ENCODE data around the gene CDKN3. TPM values are rescaled to one million over a fixed set of nuclear protein-coding genes. Genes with fewer than 3 reads are reported as not detected.

The CDKN3 gene
- total RNA-seq, 1 donor from 2014 or later: 3.7 TPM

- no peaks in the 10 kb centered on the region for H3K27me3 ChIP-seq (ENCODE audit: control insufficient read depth, insufficient read depth, low read length)
- TF ChIP-seq CTCF (IDR thresholded peaks at IDR 0.05; ENCODE audit: insufficient read depth, low read length, severe bottlenecking): no peak
- H3K36me3 ChIP-seq (ENCODE audit: control insufficient read depth, insufficient read depth, low read length): no peaks in the 10 kb centered on the region
- no peak for FAIRE-seq
- DNase-seq (ENCODE audit: low read depth): no peak
- no peak overlapping the region for H3K4me3 ChIP-seq (ENCODE audit: low read depth, low read length)
Observed at GRCh38 chr14:54356172-54356571, 40.6 kb upstream of the CDKN3 start.

GRCh38 chr14:54360667-54361066 lies 36.1 kb upstream of the CDKN3 start:
- FAIRE-seq (no peak), DNase-seq (ENCODE audit: low read depth) (no peak)
- no peaks in the 10 kb centered on the region for H3K27me3 ChIP-seq (ENCODE audit: control insufficient read depth, insufficient read depth, low read length)
- no peak for TF ChIP-seq CTCF (IDR thresholded peaks at IDR 0.05; ENCODE audit: insufficient read depth, low read length, severe bottlenecking)
- H3K4me3 ChIP-seq (ENCODE audit: low read depth, low read length): no peak overlapping the region
- H3K36me3 ChIP-seq (ENCODE audit: control insufficient read depth, insufficient read depth, low read length): no peaks in the 10 kb centered on the region

- no peak for TF ChIP-seq CTCF (IDR thresholded peaks at IDR 0.05; ENCODE audit: insufficient read depth, low read length, severe bottlenecking)
- Histone ChIP-seq H3K36me3 (ENCODE audit: control insufficient read depth, insufficient read depth, low read length) (no peaks in the 10 kb centered on the region), H3K27me3 (ENCODE audit: control insufficient read depth, insufficient read depth, low read length) (no peaks in the 10 kb centered on the region), H3K4me3 (ENCODE audit: low read depth, low read length) (no peak overlapping the region)
- DNase-seq (ENCODE audit: low read depth): no peak
- FAIRE-seq: no peak
Observed at GRCh38 chr14:54362089-54362504, 34.7 kb upstream of the CDKN3 start.

- no peak for FAIRE-seq
- Histone ChIP-seq H3K36me3 (ENCODE audit: control insufficient read depth, insufficient read depth, low read length) (no peaks in the 10 kb centered on the region), H3K4me3 (ENCODE audit: low read depth, low read length) (no peak overlapping the region), H3K27me3 (ENCODE audit: control insufficient read depth, insufficient read depth, low read length) (no peaks in the 10 kb centered on the region)
- no peak for DNase-seq (ENCODE audit: low read depth)
- TF ChIP-seq CTCF (IDR thresholded peaks at IDR 0.05; ENCODE audit: insufficient read depth, low read length, severe bottlenecking): no peak
Observed at GRCh38 chr14:54362759-54363437, 33.9 kb upstream of the CDKN3 start.

GRCh38 chr14:54364555-54365415 lies 32.0 kb upstream of the CDKN3 start:
- DNase-seq (ENCODE audit: low read depth) (peak; percentile 50), FAIRE-seq (no peak)
- no peak for TF ChIP-seq CTCF (IDR thresholded peaks at IDR 0.05; ENCODE audit: insufficient read depth, low read length, severe bottlenecking)
- H3K36me3 ChIP-seq (ENCODE audit: control insufficient read depth, insufficient read depth, low read length): no peaks in the 10 kb centered on the region
- no peak overlapping the region for H3K4me3 ChIP-seq (ENCODE audit: low read depth, low read length)
- no peaks in the 10 kb centered on the region for H3K27me3 ChIP-seq (ENCODE audit: control insufficient read depth, insufficient read depth, low read length)

All from bronchial epithelial cell (primary cell).